Raji (cell line): ENCODE measurements around the gene REG4.

Experiments
- POLR2A ChIP-seq: IDR thresholded peaks from 2 replicates; pipeline ENCODE4 v1.6.1; 2011; ENCODE audit warnings: low read depth, low read length, control low read depth; ENCODE audit not compliant: insufficient read depth

Gene REG4

GRCh38 chr1:119811387-119811786 is at the start of gene REG4:
Gene REG4, minus strand, starts transcription at chr1:119811460. Its CDS starts 2,691 bp downstream, at chr1:119808769.
- TF ChIP-seq POLR2A = no peak

- TF ChIP-seq POLR2A = no peak
Measured at GRCh38 chr1:119859647-119860046, 48.4 kb upstream of the REG4 start.

GRCh38 chr1:119858126-119858525 is 46.9 kb upstream of the REG4 start:
- TF ChIP-seq POLR2A = no peak

GRCh38 chr1:119853155-119853554 is 41.9 kb upstream of the REG4 start:
- TF ChIP-seq POLR2A = no peak

- no peak for TF ChIP-seq POLR2A
Measured at GRCh38 chr1:119841306-119841705, 30.0 kb upstream of the REG4 start.

GRCh38 chr1:119840745-119841144 is 29.5 kb upstream of the REG4 start:
- no peak for TF ChIP-seq POLR2A

- TF ChIP-seq POLR2A = no peak
Measured at GRCh38 chr1:119838236-119838635, 27.0 kb upstream of the REG4 start.

- TF ChIP-seq POLR2A = no peak
Measured at GRCh38 chr1:119834990-119835389, 23.7 kb upstream of the REG4 start.

- TF ChIP-seq POLR2A = no peak
Measured at GRCh38 chr1:119831027-119831426, 19.8 kb upstream of the REG4 start.

GRCh38 chr1:119829625-119830024 is 18.4 kb upstream of the REG4 start:
- no peak for TF ChIP-seq POLR2A

- TF ChIP-seq POLR2A = no peak
Measured at GRCh38 chr1:119828266-119828665, 17.0 kb upstream of the REG4 start.

- TF ChIP-seq POLR2A = no peak
Measured at GRCh38 chr1:119827010-119827409, 15.8 kb upstream of the REG4 start.

GRCh38 chr1:119822406-119822805 is 11.1 kb upstream of the REG4 start:
- no peak for TF ChIP-seq POLR2A

GRCh38 chr1:119818181-119818580 is 6.9 kb upstream of the REG4 start:
- no peak for TF ChIP-seq POLR2A

- TF ChIP-seq POLR2A = no peak
Measured at GRCh38 chr1:119816407-119816806, 5.1 kb upstream of the REG4 start.

- TF ChIP-seq POLR2A = no peak
Measured at GRCh38 chr1:119815928-119816327, 4.7 kb upstream of the REG4 start.

- no peak for TF ChIP-seq POLR2A
Measured at GRCh38 chr1:119815361-119815760, 4.1 kb upstream of the REG4 start.

- no peak for TF ChIP-seq POLR2A
Measured at GRCh38 chr1:119814288-119814687, 3.0 kb upstream of the REG4 start.
